Measurements from ENCODE around the gene EIF6.
A peak's percentile ranks its signal among the peaks of the same experiment; 100 is the strongest.

The EIF6 gene

GRCh38 chr20:35267092-35267491 lies 17.5 kb downstream of the EIF6 start (continued):
- no peak for TF ChIP-seq ZEB2 (tag by site-specific recombination; IDR thresholded peaks at IDR 0.05)
- TF ChIP-seq ZNF174 (tag by site-specific recombination; IDR thresholded peaks at IDR 0.05), result no peak
- no peak for TF ChIP-seq ZNF146 (tag by site-specific recombination; IDR thresholded peaks at IDR 0.05)
- TF ChIP-seq ZFP3 (tag by site-specific recombination; IDR thresholded peaks at IDR 0.05; ENCODE audit: low read depth), result no peak
- TF ChIP-seq ZBTB1 (tag by site-specific recombination; IDR thresholded peaks at IDR 0.05), result no peak
- no peak for TF ChIP-seq BCL11A (tag by site-specific recombination; IDR thresholded peaks at IDR 0.05; ENCODE audit: low read depth)
- no peak for TF ChIP-seq ZNF548 (tag by site-specific recombination; IDR thresholded peaks at IDR 0.05)
- no peak for TF ChIP-seq PATZ1 (tag by site-specific recombination; IDR thresholded peaks at IDR 0.05)

GRCh38 chr20:35264755-35265154 lies 19.8 kb downstream of the EIF6 start:
- no peaks in the 10 kb centered on the region for H3K9me3 ChIP-seq (ENCODE audit: control insufficient read depth, insufficient read depth, low read depth, low read length)
- H3K27ac ChIP-seq (ENCODE audit: extremely low read depth, low read depth, low read length), result no peak overlapping the region
- TF ChIP-seq ZNF362 (tag by site-specific recombination; IDR thresholded peaks at IDR 0.05) (0 out of 2 replicates have a peak, but pooled peaks have one; percentile 24), ZNF654 (tag by site-specific recombination; IDR thresholded peaks at IDR 0.05; ENCODE audit: low read depth) (peak; percentile 26; the same call in 1 of the 2 replicates), YY1 (tag by site-specific recombination; IDR thresholded peaks at IDR 0.05) (no peak), ZNF626 (tag by site-specific recombination; IDR thresholded peaks at IDR 0.05) (no peak), ZNF391 (tag by site-specific recombination; IDR thresholded peaks at IDR 0.05; ENCODE audit: borderline replicate concordance, low read depth) (no peak), CTCF (tag by site-specific recombination; IDR thresholded peaks at IDR 0.05) (peak; percentile 53), ZNF660 (tag by site-specific recombination; IDR thresholded peaks at IDR 0.05) (no peak), ZNF600 (tag by site-specific recombination; IDR thresholded peaks at IDR 0.05) (0 out of 2 replicates have a peak, but pooled peaks have one; percentile 36)
- CTCF ChIA-PET, result interaction anchor here (0.6 to 11.4 kb wide), 9 partner anchors 13 to 168 kb away, joined by 3 to 150 read pairs (median 5); partner anchors contain the start of gene EDEM2
- no peaks in the 10 kb centered on the region for H3K4me1 ChIP-seq (ENCODE audit: control insufficient read depth, insufficient read depth, low read length)
- POLR2A ChIA-PET, result interaction anchor here (0.8 to 1.9 kb wide), 3 partner anchors 13 to 392 kb away, joined by 4 to 10 read pairs (median 5); partner anchors contain the start of genes GGT7 and MMP24OS
- no peaks in the 10 kb centered on the region for H3K36me3 ChIP-seq (ENCODE audit: control insufficient read depth in 2 of 2, insufficient read depth in 1 of 2, low read length in 2 of 2)
- no peak overlapping the region for H3K4me3 ChIP-seq (ENCODE audit: low read depth, low read length)

GRCh38 chr20:35263532-35264341 lies 20.8 kb downstream of the EIF6 start:
- no peaks in the 10 kb centered on the region for H3K36me3 ChIP-seq (ENCODE audit: control insufficient read depth in 2 of 2, insufficient read depth in 1 of 2, low read length in 2 of 2)
- H3K4me1 ChIP-seq (ENCODE audit: control insufficient read depth, insufficient read depth, low read length), result no peaks in the 10 kb centered on the region
- no peak overlapping the region for H3K4me3 ChIP-seq (ENCODE audit: low read depth, low read length)
- no peak overlapping the region for H3K27ac ChIP-seq (ENCODE audit: extremely low read depth, low read depth, low read length)
- CTCF ChIA-PET, result interaction anchor here (0.6 to 11.4 kb wide), 13 partner anchors 8 to 176 kb away, joined by 3 to 150 read pairs (median 4); partner anchors contain the start of gene EDEM2
- no peaks in the 10 kb centered on the region for H3K9me3 ChIP-seq (ENCODE audit: control insufficient read depth, insufficient read depth, low read depth, low read length)
- POLR2A ChIA-PET, result interaction anchor here (0.6 to 1.9 kb wide), 6 partner anchors 14 to 590 kb away, joined by 3 to 10 read pairs (median 4); partner anchors contain the start of genes GGT7 and MMP24OS
- TF ChIP-seq ZNF148 (tag by site-specific recombination; IDR thresholded peaks at IDR 0.05; ENCODE audit: borderline replicate concordance) (no peak), ZNF280D (tag by site-specific recombination; IDR thresholded peaks at IDR 0.05) (no peak), ZNF175 (tag by site-specific recombination; IDR thresholded peaks at IDR 0.05) (no peak), ZNF600 (tag by site-specific recombination; IDR thresholded peaks at IDR 0.05) (0 out of 2 replicates have a peak, but pooled peaks have one; percentile 18), ZNF791 (tag by site-specific recombination; IDR thresholded peaks at IDR 0.05) (no peak), KLF16 (tag by site-specific recombination; IDR thresholded peaks at IDR 0.05) (no peak)

Measured in HEK293 (cell line).